Heart left ventricle (tissue), 16 donors: Measurements from ENCODE around the gene DNM3. TPM values are rescaled to one million over a fixed set of nuclear protein-coding genes. Genes with fewer than 3 reads are reported as not detected.
"Not testable (repeated sequence)": the region's sequence is repeated elsewhere in the genome, so short reads cannot be mapped to it uniquely, and the experiment has no call there.

Experiments used
- ATAC-seq, 4 donors: fragments of 200-7000 bp; cut with Tn5 transposase; one replicate each; pipeline ENCODE4 v1.9.1; 2020 to 2022; ENCODE audit warnings: moderate library complexity in 4 of 4, mild to moderate bottlenecking in 3 of 4, moderate number of reproducible peaks in 1 of 4
- DNase-seq, 5 donors: peaks; one replicate each; pipeline ENCODE4 v3.0.0-alpha.2; 2020
- H3K27ac ChIP-seq, 12 donors: fragments of 200-600 bp; sonication (generic) in 4 of 12; one replicate each; pipeline versions ENCODE4 v1.5.0 to v1.8.0; 2016 to 2022; ENCODE audit warnings: mild to moderate bottlenecking in 2 of 12
- H3K27me3 ChIP-seq, 9 donors: fragments of 200-600 bp; sonication (generic) in 2 of 9; one replicate each; pipeline versions ENCODE4 v1.5.1 to v1.8.0; 2016 to 2022; ENCODE audit warnings: mild to moderate bottlenecking in 3 of 9
- H3K36me3 ChIP-seq, 9 donors: fragments of 200-600 bp; sonication (generic) in 2 of 9; one replicate each; pipeline versions ENCODE4 v1.5.0 to v1.8.0; 2018 to 2022; ENCODE audit warnings: mild to moderate bottlenecking in 2 of 9
- H3K4me1 ChIP-seq, 12 donors: fragments of 200-600 bp; sonication (generic) in 4 of 12; one replicate each; pipeline versions ENCODE4 v1.5.0 to v1.8.0; 2016 to 2022; ENCODE audit warnings: mild to moderate bottlenecking in 3 of 12
- H3K4me3 ChIP-seq, 12 donors: fragments of 200-600 bp; sonication (generic) in 4 of 12; one replicate each; pipeline versions ENCODE4 v1.5.0 to v1.8.0; 2017 to 2022; ENCODE audit warnings: mild to moderate bottlenecking in 9 of 12, moderate library complexity in 4 of 12
- H3K9me3 ChIP-seq, 12 donors: fragments of 200-600 bp; sonication (generic) in 4 of 12; one replicate each; pipeline versions ENCODE4 v1.5.0 to v1.8.0; 2016 to 2022; ENCODE audit warnings: mild to moderate bottlenecking in 1 of 12
- CTCF ChIP-seq, 12 donors: fragments of 200-600 bp; sonication (generic) in 4 of 12; IDR thresholded peaks; one replicate each; pipeline versions ENCODE4 v1.5.0 to v1.8.0; 2018 to 2022; ENCODE audit warnings: antibody characterized with exemption in 12 of 12, mild to moderate bottlenecking in 5 of 12
- POLR2A ChIP-seq, 2 donors: fragments of 450-650 bp; IDR thresholded peaks; one replicate each; pipeline ENCODE4 v1.6.1; 2017; ENCODE audit warnings: antibody characterized with exemption in 2 of 2, mild to moderate bottlenecking in 2 of 2, moderate library complexity in 2 of 2
- WGBS, 4 donors: extraction: QIAGEN DNeasy Blood & Tissue Kit in 2 of 4; methylation state at CpG; one replicate each; pipeline versions ENCODE4 v1.1.5 to v1.1.7; 2013 to 2018; 5-methylcytosine and 5-hydroxymethylcytosine counted together
- intact Hi-C, 10 donors: fragments of 100-400 bp; cut with DNase I; formaldehyde crosslinking; loops; one replicate each; pipeline versions ENCODE4 v1.11.1 to v1.14.2; 2022
- polyA plus RNA-seq, 2 donors: library from polyadenylated mRNA; stranded (reverse); fragments of 200-250 nt; gene quantifications; one replicate each; pipeline ENCODE4 v1.2.3, GENCODE V29; 2013
- total RNA-seq, 9 donors: library from RNA; depleted of rRNA in 2 of 9; stranded (reverse); fragments of >200 nt in 2 of 9; fragmentation: NEBNext Ultra II Directional in 3 of 9; extraction: Animal tissue kit (Norgen Biotek cat#: 25700) in 3 of 9; gene quantifications; one replicate each; pipeline versions ENCODE4 v1.1.0 to v1.2.4, GENCODE V29; 2016 to 2023
- donor health status: ischemic (EF 13 %, LVEDD 7.1; RV severe dilation, severe dysfunction).
- donor health status: healthy with polysubstance abuse.
- donor health status: DM: no; HTN: yes; CAD: no.
- donor health status: DM: no; HTN: no; CAD: no.
- donor health status: ischemic (EF 25% LVEDD 6.9; RV normal size, moderate dysfunction).
- donor health status: ischemic (EF 25% LVEDD 5.7; RV mildly dilated, moderate dysfunction).
- donor health status: healthy.
- donor health status: DM: yes; HTN: yes; CAD: no.
- donor health status: ischemic (EF 35%, LVEDD 5.7; RV mildly dilated, moderate dysfunction).
- donor health status: nonischemic (EF 11% LVEDD 7.7; RV severe dilation, severe dysfunction).
- donor health status: DM: yes; HTN: yes; CAD: no.
- donor health status: PGD.
- donor health status: ischemic (EF 29% LVEDD 5.4; RV normal size, mild dysfunction).
- donor health status: nonischemic (EF 23%, LVEDD 6.1; RV moderate dilation, normal function).

The DNM3 gene
- total and polyA plus RNA-seq, 11 donors: 0.44 to 3.9 (median 1.9) TPM

- intact Hi-C loops: no loop called here
- peaks cover 0 to 24% (median 2%) of the 10 kb centered on the region in 12 donors for H3K9me3 ChIP-seq
- ATAC-seq: peak in 1 of 4 donors; percentile 46
Observed at GRCh38 chr1:172298141-172298540, 456.8 kb downstream of the DNM3 start.

GRCh38 chr1:172298911-172299310 is 457.6 kb downstream of the DNM3 start:
- TF ChIP-seq CTCF (IDR thresholded peaks at IDR 0.05) (no peak), POLR2A (IDR thresholded peaks at IDR 0.05) (no peak)
- WGBS, 4 donors: 63 to 77% (median 70%) methylated on average over 2 of the region's 2 CpGs
- Histone ChIP-seq H3K27ac (no peak overlapping the region), H3K4me1 (no peaks in the 10 kb centered on the region), H3K9me3 (peaks cover 0 to 32% (median 2%) of the 10 kb centered on the region in 12 donors), H3K27me3 (no peaks in the 10 kb centered on the region), H3K4me3 (no peak overlapping the region), H3K36me3 (no peaks in the 10 kb centered on the region)
- intact Hi-C loops: no loop called here
- no peak for ATAC-seq
- no peak for DNase-seq

More at GRCh38 chr1:172298141-172298540, 456.8 kb downstream of the DNM3 start:
- WGBS, 4 donors: 72 to 79% (median 77%) methylated on average over 3 of the region's 3 CpGs
- Histone ChIP-seq H3K4me3 (no peak overlapping the region), H3K4me1 (no peaks in the 10 kb centered on the region), H3K27me3 (no peaks in the 10 kb centered on the region), H3K36me3 (no peaks in the 10 kb centered on the region), H3K27ac (no peak overlapping the region)
- TF ChIP-seq CTCF (IDR thresholded peaks at IDR 0.05): no peak
- DNase-seq: no peak

GRCh38 chr1:172299515-172299914 is 458.2 kb downstream of the DNM3 start:
- Histone ChIP-seq H3K4me3 (no peak overlapping the region), H3K9me3 (peaks cover 0 to 35% (median 2%) of the 10 kb centered on the region in 12 donors)

GRCh38 chr1:172307508-172307907 is 466.2 kb downstream of the DNM3 start:
- H3K36me3 ChIP-seq, H3K4me1 ChIP-seq, H3K27ac ChIP-seq, H3K27me3 ChIP-seq, ATAC-seq, H3K4me3 ChIP-seq, DNase-seq, intact Hi-C loops: not testable (repeated sequence)
- H3K9me3 ChIP-seq: peaks cover 0 to 36% (median 0%) of the 10 kb centered on the region in 12 donors
- 92 to 96% (median 94%) methylated on average over 4 of the region's 4 CpGs for WGBS, 4 donors

More at GRCh38 chr1:172299515-172299914, 458.2 kb downstream of the DNM3 start:
- intact Hi-C loops: no loop called here
- H3K27ac ChIP-seq: no peak overlapping the region
- DNase-seq (no peak), ATAC-seq (no peak)
- no peaks in the 10 kb centered on the region for H3K4me1 ChIP-seq
- no peak for TF ChIP-seq CTCF (IDR thresholded peaks at IDR 0.05)
- TF ChIP-seq POLR2A (IDR thresholded peaks at IDR 0.05): no peak
- H3K36me3 ChIP-seq: no peaks in the 10 kb centered on the region
- H3K27me3 ChIP-seq: no peaks in the 10 kb centered on the region

- intact Hi-C loops: no loop called here
- Histone ChIP-seq H3K36me3 (no peaks in the 10 kb centered on the region), H3K9me3 (peaks cover 0 to 30% (median 0%) of the 10 kb centered on the region in 12 donors), H3K27ac (no peak overlapping the region), H3K4me3 (no peak overlapping the region), H3K27me3 (no peaks in the 10 kb centered on the region), H3K4me1 (no peaks in the 10 kb centered on the region)
- 86 to 87% (median 87%) methylated on average over 2 of the region's 2 CpGs for WGBS, 4 donors
- TF ChIP-seq CTCF (IDR thresholded peaks at IDR 0.05): no peak
- TF ChIP-seq POLR2A (IDR thresholded peaks at IDR 0.05): no peak
- no peak for ATAC-seq
- no peak for DNase-seq
Observed at GRCh38 chr1:172308142-172308541, 466.8 kb downstream of the DNM3 start.
